ENCODE measurements around the gene CWC25.

GRCh38 chr17:38761612-38762011 lies 63.5 kb downstream of the CWC25 start:
- no peak for TF ChIP-seq REST (IDR thresholded peaks at IDR 0.05; ENCODE audit: unreplicated experiment)
- TF ChIP-seq CTCF (conservative IDR thresholded peaks at IDR 0.05; ENCODE audit: low read depth in 2 of 2) = peak; percentile 79 to 92
- no peak for TF ChIP-seq POLR2AphosphoS5 (IDR thresholded peaks at IDR 0.05; ENCODE audit: low read depth)
- TF ChIP-seq EZH2 (IDR thresholded peaks at IDR 0.05; ENCODE audit: low read depth, unreplicated experiment) = no peak

Data from GM23338 (cell line).